Measurements from ENCODE around the gene ART4.

ART4 gene

DNA sequence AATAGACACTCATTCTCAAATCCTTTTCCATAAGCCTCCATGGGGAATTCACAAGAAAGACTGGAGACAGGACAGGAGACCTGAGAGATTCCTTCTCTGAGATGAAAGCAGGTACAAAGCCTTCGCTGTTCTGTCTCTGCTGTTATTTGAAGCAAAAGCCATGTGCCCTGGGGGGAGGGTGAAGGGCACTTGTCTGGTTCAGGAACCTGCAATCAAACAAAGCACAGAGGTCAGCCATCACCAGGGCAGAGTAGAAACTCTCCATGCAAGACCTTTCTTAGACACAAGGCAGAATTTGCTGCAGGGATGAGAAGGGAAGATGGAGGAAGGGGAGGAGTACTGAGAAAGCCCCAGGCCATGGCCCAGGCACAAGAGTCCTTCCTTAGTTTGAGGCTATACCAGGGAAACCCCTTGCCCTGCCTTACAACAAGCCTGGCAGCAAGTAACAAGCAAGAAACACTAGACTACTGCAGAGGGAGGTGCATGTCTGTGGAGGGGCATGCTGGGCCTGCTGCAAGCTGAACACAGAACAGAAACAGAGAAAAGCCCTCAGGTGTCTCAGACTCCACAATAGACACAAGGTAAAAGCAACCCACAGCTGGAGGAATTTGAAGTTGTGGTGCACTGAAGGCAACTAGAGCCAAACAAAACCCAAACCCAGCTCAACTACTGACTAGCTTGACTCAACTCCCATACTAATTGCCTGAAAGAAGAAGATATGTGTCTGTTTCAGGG is 7.8 kb upstream of the ART4 start:
- DNase-seq: no peak

DNA sequence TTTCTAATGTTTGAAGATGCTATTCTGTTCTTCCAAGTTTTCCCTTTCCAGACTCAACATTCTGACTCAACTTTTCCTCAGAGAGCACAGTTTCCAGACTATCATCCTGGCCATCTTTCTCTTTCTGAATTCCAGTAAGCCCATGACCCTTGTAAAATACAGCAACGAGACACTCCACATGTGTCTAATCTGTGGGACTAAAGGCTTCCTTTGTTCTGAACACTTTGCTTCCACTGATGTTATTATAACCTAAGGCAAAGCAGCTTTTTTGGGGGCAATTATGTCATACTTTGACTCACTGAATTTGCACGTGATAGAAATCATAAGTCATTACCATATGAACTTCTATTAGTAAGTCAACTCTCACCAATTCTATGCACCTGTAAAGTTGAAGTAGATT is 6.3 kb upstream of the ART4 start:
- DNase-seq: peak; percentile 4

DNA sequence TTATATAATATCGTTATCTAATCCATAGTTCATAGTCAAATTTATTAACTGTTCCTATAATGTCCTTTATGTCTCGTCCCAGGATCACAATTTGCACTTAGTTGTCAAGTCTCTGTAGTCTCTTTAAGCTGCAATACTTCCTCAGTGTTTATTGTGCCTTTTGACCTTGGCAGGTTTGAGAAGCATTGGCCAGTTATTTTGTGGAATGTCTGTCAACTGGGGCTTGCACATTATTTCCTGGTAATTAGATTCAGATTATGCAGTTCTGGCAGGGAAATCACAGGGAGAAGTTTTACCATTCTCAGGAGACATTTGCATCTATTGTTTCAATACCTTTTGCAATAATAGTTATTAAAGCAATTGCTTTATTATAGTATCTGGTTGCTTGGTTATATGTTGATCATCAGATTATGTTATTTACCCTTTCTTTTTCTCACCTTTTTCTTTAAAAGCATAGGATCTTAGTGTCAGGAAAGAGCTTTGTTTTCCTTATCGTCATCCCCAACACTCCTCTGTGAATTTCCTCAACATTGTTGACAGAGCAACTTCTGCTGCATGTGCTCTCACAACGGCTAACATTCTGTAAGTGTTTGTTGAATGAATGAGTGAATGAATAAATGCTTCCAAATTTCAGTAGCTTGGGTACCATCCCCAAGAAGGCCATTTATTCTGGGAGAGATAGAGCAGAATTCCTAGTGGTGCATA is 3.7 kb upstream of the ART4 start:
- DNase-seq: no peak

DNA sequence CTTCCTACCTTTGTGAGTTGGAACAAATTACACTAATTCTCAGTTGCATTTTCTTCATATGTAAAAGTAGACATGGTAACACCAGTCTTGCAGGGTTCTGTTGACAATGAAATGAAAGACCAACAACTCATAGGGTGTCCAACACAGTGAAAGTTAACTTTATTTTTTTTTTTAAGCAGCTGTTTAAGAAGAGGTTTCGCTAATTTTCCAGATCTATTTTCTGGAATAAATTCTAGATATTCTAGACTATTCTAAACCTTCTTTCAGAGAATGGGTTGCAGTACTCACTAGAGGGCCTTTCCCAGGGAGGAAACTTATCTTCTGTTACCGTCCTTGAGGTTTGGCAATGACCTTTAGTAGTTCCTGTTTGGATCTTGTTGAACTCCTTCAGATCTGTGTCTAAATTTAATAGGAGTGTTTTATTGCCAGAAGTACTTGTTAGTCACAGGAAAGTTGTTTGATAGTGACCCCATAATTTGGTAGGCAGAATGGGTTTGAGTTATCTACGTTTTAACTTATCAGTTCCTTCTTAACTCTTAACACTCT is 2.8 kb upstream of the ART4 start:
- DNase-seq: no peak

DNA sequence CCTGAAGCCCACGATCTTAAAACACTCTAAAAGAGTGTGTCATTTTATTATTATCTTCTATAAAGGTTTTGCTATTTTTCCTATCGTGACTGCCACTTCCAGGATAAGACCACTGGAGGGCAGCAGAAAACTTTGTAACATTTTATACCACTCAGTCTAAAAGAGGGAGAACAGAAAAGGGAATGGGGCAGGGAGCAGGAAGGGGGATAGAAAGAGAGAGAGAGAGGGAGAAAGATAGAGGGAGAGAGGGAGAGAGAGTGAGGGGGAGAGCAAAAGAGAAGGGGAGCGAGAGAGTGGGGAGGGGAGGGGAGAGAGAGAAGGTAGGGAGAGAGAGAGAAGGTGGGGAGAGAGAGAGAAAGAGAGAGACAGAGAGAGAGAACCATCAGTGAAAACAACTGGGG is 2.0 kb upstream of the ART4 start:
- peak; percentile 64 for DNase-seq

DNA sequence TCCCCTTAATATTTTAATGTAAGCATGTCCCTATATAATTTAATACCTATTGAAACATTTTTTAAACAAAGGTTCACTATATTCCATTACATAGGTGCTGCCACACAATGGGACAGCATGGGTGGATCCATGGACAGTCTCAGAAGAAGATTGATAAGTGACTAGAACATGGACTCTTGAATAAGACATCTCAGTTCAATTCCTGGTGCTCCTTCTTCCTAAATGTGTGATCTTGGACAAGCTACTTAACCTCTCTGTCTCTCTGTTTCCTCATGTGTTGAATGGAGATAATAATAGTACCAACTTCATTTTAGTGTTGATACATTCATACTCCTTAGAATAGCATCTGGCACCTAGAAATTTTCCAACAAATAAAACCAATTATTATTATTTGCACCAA is 1.1 kb upstream of the ART4 start:
- no peak for DNase-seq

DNA sequence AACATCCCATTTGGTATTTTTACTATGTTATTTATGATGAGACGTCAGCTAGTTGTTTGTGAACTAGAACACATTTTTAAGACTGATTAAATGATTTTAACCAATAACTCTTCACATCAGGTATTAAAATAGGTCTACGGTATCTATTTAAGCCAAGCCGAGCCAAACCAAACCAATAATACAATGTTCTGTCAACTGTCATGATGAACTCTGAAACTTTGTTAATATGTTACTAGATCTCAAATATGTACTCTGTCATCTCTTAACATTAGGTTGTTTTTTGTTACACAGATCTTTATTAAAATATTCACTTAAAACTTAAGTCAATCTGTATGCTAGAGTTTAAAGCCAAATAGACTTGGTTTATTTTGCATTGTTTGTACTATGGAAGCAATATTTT is 1.0 kb downstream of the ART4 start:
- no peak for DNase-seq

DNA sequence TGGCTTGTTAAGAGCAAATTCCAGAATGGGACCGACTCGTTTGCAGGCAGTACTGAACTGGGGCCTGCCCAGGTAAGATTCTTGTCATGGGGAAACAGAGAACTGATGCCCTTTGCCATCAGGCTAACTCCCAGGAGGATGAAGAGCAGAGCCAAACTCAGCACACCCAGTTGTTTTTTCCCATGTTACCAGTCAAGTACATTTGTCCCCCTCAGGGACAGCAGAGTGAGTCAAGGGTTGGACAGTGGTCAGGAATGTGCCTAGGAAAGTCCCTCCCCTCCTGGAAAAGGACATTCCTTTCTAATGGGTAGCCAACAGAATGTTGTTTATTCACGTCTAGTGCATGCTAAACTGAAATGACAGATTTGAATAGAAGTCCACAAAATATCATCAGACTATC is 1.6 kb downstream of the ART4 start:
- peak; percentile 26 for DNase-seq

DNA sequence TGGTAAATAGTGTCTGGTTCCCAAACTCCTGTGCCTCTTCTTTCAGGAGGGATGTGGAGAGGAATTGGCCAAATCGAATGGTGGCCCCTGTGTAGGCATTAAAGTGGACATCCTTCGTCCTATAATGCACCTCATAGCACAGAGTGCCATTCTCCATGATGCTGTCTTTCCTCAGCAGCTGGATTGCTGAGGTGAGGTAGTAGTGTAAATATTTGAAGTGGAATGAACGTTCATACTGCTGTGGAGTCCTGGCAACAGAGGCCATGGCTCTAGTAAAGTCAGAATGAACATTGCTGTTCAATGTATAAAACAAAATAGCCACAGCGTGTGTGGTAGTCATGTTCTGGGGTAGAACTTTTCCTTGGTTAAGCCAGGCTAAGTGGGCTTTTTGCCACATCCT is 2.7 kb downstream of the ART4 start:
- DNase-seq: no peak

DNA sequence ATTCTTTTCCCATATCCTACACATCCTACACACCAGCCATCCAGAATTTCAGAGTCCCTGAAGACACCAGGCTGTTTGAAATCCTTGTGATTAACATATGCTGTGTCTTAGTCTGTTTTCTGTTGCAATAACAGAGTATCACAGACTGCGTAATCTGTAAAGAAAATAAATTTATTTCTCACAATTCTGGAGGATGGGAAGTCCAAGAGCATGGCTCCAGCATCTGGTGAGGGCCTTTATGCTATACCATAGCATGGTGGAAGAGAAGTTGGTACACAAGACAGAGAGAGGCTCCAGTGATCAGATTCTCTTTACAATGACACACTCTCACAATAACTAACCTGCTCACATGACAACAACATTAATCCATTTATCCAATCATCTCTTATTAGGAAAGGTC is 4.1 kb downstream of the ART4 start:
- no peak for DNase-seq

DNA sequence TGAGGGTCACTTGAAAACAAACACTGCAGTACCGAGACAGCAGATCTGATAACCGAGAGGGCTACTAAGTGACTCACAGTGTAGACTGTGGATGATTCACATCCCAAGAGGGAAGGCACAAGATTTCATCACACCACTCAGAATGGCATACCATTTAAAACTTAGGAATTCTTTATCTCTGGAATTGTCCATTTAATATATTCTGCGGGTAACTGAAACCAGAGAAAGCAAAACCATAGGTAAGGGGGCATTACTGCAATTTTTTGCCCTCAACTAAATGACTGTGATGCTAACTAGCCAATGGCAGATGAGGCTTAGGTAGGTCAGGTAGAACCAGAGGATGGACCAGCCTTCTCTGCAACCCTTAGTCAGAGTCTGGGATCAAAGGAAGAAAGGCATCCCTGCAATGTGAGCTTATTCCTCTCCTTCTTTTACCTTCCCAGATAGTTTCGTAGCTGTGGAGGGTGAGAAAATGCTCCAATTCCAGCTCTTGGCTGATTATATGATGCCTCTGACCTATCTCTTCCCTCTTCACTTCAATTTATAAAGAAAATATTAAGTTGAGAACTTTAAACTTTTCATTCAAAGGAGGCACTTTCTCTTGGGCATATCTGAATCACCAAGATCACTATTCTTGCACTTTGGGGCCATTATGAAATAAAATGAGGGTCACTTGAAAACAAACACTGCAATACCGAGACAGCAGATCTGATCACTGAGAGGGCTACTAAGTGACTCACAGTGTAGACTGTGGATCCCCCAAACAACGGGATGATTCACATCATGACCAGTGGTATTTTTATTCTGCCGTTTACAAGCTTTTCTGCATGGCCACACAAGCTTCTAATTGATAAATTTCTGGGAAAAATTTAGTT is 6.8 kb downstream of the ART4 start:
- DNase-seq: peak; percentile 86

DNA sequence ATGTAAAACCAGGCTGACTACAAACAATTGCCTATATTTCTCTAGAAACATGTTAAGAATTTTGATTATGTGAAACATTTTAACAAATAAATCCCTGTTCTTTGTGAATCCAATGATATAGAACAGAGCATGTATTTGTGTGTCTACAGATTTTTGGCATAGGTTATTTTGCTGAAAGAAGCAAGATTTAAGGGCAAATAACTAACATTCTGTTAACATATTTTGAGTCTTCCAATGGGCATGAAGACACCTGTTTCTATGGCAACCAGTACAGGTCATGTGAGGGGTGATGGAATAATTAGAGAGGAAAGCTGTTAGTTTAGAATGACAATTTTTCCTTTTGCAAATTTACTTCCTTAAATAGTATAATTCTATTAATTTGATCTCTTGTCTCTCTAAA is 8.8 kb downstream of the ART4 start:
- no peak for DNase-seq

DNA sequence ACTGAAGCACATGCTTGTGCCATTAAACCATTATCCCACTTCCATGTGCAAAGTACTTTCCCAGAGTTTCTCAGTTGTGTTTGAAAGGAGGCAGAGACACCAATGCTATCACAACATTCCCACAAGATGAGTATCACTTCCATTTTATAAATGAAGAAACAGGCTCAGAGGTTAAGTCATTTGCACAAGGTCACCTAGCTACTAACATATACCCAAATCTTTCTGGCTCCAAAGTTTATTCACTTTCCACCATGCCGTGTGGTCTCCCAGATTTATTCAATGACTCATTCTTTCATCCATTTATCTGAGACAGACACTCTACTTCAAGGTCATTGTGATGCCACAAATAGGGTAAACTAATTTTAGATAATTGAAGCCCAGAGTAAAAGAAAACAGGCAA is 9.4 kb downstream of the ART4 start:
- DNase-seq: no peak

DNA sequence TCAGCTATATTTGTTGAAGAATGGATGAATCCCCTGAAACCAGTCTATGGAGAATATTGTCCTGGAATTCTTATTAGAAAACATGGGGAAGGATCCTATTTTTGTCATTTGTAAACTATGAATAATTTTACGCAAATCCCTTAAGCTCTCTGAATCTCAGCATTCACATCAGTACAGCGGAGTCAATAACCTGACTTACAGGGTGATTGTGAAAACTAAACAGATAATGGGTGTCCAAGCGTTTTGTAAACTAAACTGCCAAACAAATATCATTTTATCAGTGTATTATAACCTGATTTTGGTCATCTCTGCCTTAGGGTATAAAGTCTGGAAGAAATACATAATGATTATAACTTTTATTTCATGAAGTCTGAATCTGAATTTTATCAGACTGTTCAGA is 10.0 kb downstream of the ART4 start:
- DNase-seq: no peak

DNA sequence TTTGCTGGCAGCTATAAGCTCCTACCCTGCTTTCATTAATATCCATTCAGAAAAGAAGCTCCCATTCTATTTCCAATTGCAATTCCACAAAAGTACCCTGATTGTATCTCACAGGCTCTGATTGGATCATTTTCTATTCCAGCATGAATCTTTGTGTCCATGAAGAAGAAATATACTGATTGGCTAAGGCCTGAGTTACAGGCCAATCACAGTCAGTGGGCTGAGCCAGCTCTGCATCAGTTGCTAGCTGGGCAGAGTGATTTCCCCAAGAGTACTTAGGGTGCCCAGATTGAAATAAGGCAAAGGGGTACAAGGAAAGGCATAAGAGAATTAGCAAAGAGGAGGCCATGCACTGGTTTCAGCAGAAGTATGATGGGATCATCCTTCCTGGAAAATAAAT is 14.4 kb downstream of the ART4 start:
- DNase-seq: no peak

DNA sequence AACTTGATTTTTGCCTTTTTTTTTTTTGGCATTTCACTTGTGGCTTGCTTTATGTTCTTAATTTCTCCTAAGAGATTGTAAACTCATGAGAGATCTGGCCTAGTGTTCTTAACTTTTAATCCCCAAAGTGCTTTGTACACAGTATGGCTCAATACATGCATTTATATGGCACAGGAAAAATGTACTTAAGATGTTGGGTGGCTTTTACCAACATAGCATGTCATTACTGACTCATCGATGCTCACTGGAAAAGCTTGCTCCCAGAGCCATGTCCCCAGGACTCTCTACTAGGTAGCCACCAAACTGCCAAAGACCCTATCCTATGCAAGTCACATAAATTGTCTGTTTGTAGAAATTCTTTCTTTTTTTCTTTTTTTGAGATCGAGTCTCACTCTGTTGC is 16.3 kb downstream of the ART4 start:
- no peak for DNase-seq

DNA sequence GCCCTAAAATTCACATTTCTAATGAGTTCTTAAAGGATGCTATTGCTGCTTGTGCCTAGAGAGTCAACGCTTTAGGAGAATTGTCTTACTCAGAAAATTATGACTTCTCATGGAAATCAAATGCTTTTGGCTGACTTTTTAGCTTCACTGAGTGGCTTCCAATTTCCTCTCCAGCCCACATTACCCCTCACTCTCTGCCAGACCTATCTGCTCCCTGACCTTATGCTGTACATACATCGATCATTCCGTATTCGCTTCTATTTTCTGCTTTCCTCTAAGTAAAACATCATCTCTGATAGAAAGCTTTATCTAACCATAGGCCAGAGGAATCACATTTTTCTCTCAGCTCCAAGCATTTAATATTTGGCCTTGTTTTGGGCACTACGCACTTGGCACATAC is 16.8 kb downstream of the ART4 start:
- DNase-seq: no peak

DNA sequence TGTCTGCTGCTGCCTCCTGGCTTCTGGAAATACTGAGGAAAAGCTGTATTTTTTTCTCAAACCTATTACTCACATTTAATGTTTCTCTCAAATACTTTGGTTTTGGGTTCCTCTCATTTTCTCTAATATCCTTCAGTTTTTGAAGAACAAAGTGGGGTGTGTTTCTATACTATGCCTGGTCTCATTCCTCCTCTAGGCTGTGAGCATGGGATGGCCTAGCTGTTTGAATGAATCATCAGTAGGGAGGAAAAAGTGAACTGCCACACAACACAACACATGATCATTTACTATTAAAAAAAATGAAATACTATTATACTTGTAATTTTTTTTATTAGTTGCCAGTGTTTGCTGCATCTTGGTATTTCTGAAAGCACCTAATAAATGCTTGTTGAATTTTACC is 18.1 kb downstream of the ART4 start:
- DNase-seq: no peak

DNA sequence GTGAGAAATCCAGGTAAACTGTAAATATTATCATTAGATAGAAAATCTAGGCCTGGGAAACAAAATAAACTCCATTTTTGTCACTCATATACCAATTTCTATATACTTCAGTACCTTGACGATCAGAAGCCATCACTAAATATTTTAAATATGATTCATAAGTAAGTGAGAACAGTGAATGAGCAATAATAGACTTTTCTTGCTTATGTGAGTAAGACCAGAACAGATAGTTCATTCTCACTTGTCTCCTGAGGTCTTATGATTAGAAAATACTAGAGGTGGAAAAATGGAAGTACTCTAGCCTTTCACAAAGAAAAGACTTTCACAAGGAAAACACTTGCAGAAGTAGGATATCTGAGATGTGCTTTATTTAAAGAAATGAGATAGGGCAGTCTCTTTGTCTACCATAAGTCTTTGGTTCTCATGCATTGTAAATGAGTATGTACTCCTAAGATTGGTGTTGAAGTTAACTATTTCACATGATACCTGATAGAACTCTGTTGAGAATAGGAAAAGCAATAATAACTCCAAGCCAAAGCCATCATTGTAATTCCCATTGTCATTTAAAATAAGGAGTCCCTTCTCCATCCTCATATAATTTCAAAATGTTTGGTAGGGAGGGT is 19.2 kb downstream of the ART4 start:
- no peak for DNase-seq

DNA sequence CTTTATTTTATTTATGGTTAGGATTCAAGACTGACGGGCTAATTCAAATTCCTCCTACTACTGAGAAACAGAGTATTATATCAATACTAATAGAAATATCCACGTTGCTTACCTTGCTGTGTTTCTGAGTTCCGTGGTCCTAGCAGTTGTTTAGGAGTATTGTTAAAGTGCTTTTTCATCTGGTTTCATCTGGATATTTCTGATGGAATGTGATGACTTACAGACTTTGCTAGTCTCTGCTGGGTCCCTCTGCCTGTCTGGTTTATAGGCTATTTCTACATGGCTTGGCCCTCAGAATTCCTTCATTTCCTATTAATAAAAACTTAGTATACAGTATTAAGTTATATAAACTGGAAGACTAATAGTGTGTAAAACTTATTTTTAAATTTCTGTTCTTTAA is 29.3 kb downstream of the ART4 start, which contains the start of gene SMCO3:
SMCO3 (minus strand) TSS at position 169 of the 400 bp plus-strand sequence. CDS start 7,502 bp downstream, outside the sequence.
- no peak for DNase-seq

DNA sequence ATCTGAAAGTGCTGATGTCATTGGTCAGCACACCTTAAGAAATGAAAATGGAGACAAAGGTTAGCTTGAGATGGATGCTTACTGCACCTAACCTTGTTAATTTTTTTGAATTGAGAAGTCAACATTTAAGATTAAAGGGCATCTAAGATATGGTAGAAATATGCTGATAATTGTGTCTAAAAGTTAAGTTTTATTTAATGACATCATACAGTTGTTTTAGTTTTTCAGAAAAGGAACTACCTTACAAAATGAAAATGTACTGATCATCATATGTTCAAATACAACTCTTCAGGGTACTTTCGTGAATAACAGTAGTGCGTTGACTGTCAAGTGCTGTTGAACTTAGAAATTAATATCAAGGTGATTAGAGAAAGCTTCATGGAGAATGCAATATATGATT is 31.8 kb downstream of the ART4 start:
- no peak for DNase-seq

DNA sequence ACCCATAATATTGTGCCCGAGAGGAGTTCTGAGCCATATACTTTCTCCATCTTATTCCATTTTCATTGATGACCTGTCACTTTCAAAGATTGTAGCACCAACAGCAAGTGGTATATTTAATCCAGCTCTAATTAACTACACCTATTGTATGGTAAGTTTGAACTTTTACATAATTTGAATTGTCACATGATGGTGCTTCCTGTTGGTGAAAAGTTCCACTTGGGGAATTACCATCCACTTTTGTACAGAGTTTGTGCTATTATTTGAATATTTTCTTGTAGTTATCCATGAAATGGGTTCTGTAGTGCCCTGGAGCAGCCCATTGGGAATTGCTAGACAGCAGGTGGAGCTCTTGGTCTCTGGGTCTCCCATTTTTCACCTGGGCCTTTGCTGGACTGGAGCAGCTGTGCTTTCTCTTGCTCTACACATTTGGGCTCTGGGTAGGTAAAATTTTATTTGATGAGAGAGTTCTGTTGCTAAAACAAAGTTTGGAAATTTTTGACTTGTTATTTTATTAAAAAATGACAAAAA is 32.3 kb downstream of the ART4 start:
- peak; percentile 21 for DNase-seq

All from kidney glomerular epithelial cell (primary cell).